WTC11 (cell line): Measurements from ENCODE around the gene HAVCR2.

ENCODE experiments used
- CTCF ChIP-seq: fragments of 200-600 bp; IDR thresholded peaks from 2 replicates; pipeline ENCODE4 v1.8.0; 2022; ENCODE audit warnings: antibody characterized with exemption
- MAX ChIP-seq: sonication (generic); formaldehyde crosslinking; IDR thresholded peaks from 2 replicates; pipeline ENCODE4 v1.8.0; 2022; ENCODE audit warnings: mild to moderate bottlenecking, missing genetic modification reagents
- USF1 ChIP-seq: sonication (generic); formaldehyde crosslinking; IDR thresholded peaks from 2 replicates; pipeline ENCODE4 v1.8.0; 2022; ENCODE audit warnings: mild to moderate bottlenecking, missing genetic modification reagents
- ZNF121 ChIP-seq: sonication (generic); formaldehyde crosslinking; IDR thresholded peaks from 2 replicates; pipeline ENCODE4 v1.8.0; 2023; ENCODE audit warnings: missing genetic modification reagents
- TF ChIP-seq, protein P1 (sequence below): sonication (generic); formaldehyde crosslinking; IDR thresholded peaks from 2 replicates; pipeline ENCODE4 v1.8.1; 2023; ENCODE audit warnings: mild to moderate bottlenecking, missing genetic modification reagents, moderate library complexity

- TF ChIP-seq, protein P1, sequence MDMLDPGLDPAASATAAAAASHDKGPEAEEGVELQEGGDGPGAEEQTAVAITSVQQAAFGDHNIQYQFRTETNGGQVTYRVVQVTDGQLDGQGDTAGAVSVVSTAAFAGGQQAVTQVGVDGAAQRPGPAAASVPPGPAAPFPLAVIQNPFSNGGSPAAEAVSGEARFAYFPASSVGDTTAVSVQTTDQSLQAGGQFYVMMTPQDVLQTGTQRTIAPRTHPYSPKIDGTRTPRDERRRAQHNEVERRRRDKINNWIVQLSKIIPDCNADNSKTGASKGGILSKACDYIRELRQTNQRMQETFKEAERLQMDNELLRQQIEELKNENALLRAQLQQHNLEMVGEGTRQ: no peak
- TF ChIP-seq CTCF (no peak), MAX (CRISPR knock-in tag) (no peak), USF1 (CRISPR knock-in tag) (no peak), ZNF121 (no peak)
Measured at GRCh38 chr5:157050050-157050449, 58.8 kb downstream of the HAVCR2 start.
